ENCODE data around the gene OXTR.

OXTR gene

GRCh38 chr3:8769088-8769822 is at the start of gene OXTR:
Gene OXTR, minus strand, starts transcription at chr3:8769613. Its CDS starts 1,426 bp downstream, at chr3:8768187.
- no peak for DNase-seq

- DNase-seq, result no peak
These were observed 48.1 kb upstream of the OXTR start for GRCh38 chr3:8817486-8817885.

GRCh38 chr3:8816106-8816505 is 46.7 kb upstream of the OXTR start:
- no peak for DNase-seq

- DNase-seq, result no peak
These were observed 44.0 kb upstream of the OXTR start for GRCh38 chr3:8813411-8813810.

GRCh38 chr3:8810561-8810960 is 41.1 kb upstream of the OXTR start:
- no peak for DNase-seq

- DNase-seq, result no peak
These were observed 36.4 kb upstream of the OXTR start for GRCh38 chr3:8805774-8806173.

- DNase-seq, result no peak
These were observed 32.8 kb upstream of the OXTR start for GRCh38 chr3:8802256-8802655.

- no peak for DNase-seq
These were observed 30.6 kb upstream of the OXTR start for GRCh38 chr3:8800016-8800415.

GRCh38 chr3:8794247-8794646 is 24.8 kb upstream of the OXTR start:
- DNase-seq, result no peak

- DNase-seq, result no peak
These were observed 23.8 kb upstream of the OXTR start for GRCh38 chr3:8793242-8793641.

GRCh38 chr3:8790529-8790928 is 21.1 kb upstream of the OXTR start:
- no peak for DNase-seq

- DNase-seq, result no peak
These were observed 15.4 kb upstream of the OXTR start for GRCh38 chr3:8784676-8785435.

GRCh38 chr3:8780279-8780678 is 10.9 kb upstream of the OXTR start:
- no peak for DNase-seq

- DNase-seq, result no peak
These were observed 9.1 kb upstream of the OXTR start for GRCh38 chr3:8778475-8778874.

- no peak for DNase-seq
These were observed 8.5 kb upstream of the OXTR start for GRCh38 chr3:8777978-8778267.

GRCh38 chr3:8777201-8777977 is 8.0 kb upstream of the OXTR start:
- DNase-seq, result no peak

GRCh38 chr3:8776406-8776805 is 7.0 kb upstream of the OXTR start:
- no peak for DNase-seq

- DNase-seq, result no peak
These were observed 6.2 kb upstream of the OXTR start for GRCh38 chr3:8775602-8776001.

GRCh38 chr3:8775181-8775580 is 5.8 kb upstream of the OXTR start:
- DNase-seq, result no peak

GRCh38 chr3:8773941-8774542 is 4.6 kb upstream of the OXTR start:
- no peak for DNase-seq

GRCh38 chr3:8768364-8769087 is 887 bp downstream of the OXTR start:
- no peak for DNase-seq

GRCh38 chr3:8767667-8768363 is 1.6 kb downstream of the OXTR start:
- DNase-seq, result no peak
